Endothelial cell of umbilical vein (primary cell): ENCODE data around the gene CALD1. TPM values are rescaled to one million over a fixed set of nuclear protein-coding genes. Genes with fewer than 3 reads are reported as not detected.

ENCODE experiments used
- BruUV-seq: library from RNA; stranded (reverse); fragments of 400-500 nt; replicated peaks from 2 replicates; lab custom pipeline; 2021; lab: Mats Ljungman, UMichigan
- CTCF ChIA-PET: fragments of 300-600, 350-600 bp; sonication (Branson Sonifier 250); formaldehyde crosslinking; loops from one replicate; lab custom pipeline; 2021; ENCODE audit warnings: antibody characterized with exemption, inconsistent platforms; lab: Charles Lee
- POLR2A ChIA-PET: fragments of 300-600, 350-600 bp; sonication (Branson Sonifier 250); formaldehyde crosslinking; loops from one replicate; lab custom pipeline; 2021; ENCODE audit warnings: antibody characterized with exemption, inconsistent platforms; lab: Charles Lee
- DNase-seq: peaks from one replicate; pipeline ENCODE4 v3.0.0-alpha.2; 2011; ENCODE audit warnings: low read depth, low spot score
- FAIRE-seq: peaks from 2 replicates; lab custom pipeline; 2011; peaks lifted over from hg19 to GRCh38; lab: Jason Lieb, UNC
- H2AFZ ChIP-seq: 2 replicates; pipeline ENCODE4 v1.6.0; 2012; ENCODE audit warnings: low read depth, low read length, control low read depth, inconsistent platforms
- H3K27ac ChIP-seq: 2 replicates; pipeline ENCODE4 v1.5.1; 2011; ENCODE audit warnings: low read depth, mild to moderate bottlenecking, control low read depth, low read length, moderate library complexity; ENCODE audit not compliant: insufficient read depth
- H3K27me3 ChIP-seq, 2 experiments: 2 replicates each; pipeline versions ENCODE4 v1.6.0 to v1.6.1; 2011; ENCODE audit warnings: low read length in 2 of 2, mixed read lengths in 1 of 2; ENCODE audit not compliant: control insufficient read depth in 2 of 2, insufficient read depth in 2 of 2
- H3K36me3 ChIP-seq, 2 experiments: 2 replicates in 1 of 2; 3 replicates in 1 of 2; pipeline ENCODE4 v1.5.1; 2011; ENCODE audit warnings: low read length in 2 of 2, mild to moderate bottlenecking in 1 of 2, moderate library complexity in 1 of 2; ENCODE audit not compliant: control insufficient read depth in 2 of 2, insufficient read depth in 2 of 2; ENCODE audit errors: extremely low read depth in 1 of 2
- H3K4me1 ChIP-seq: 3 replicates; pipeline ENCODE4 v1.5.1; 2011; ENCODE audit warnings: mild to moderate bottlenecking, low read length; ENCODE audit not compliant: control insufficient read depth, insufficient read depth; ENCODE audit errors: extremely low read depth
- H3K4me2 ChIP-seq: 2 replicates; pipeline ENCODE4 v1.6.1; 2011; ENCODE audit warnings: low read length, control low read depth, mixed read lengths; ENCODE audit not compliant: insufficient read depth
- H3K4me3 ChIP-seq, 3 experiments: fragments of 200-600 bp in 1 of 3; sonication (generic), shearing (Covaris generic) in 1 of 3; replicated peaks in 1 of 3; 2 replicates each; pipeline ENCODE4 v1.5.1; 2011 to 2016; ENCODE audit warnings: control low read depth in 3 of 3, low read length in 3 of 3, mild to moderate bottlenecking in 2 of 3, inconsistent platforms in 1 of 3, low read depth in 1 of 3, moderate library complexity in 1 of 3; ENCODE audit not compliant: insufficient read depth in 1 of 3
- H3K79me2 ChIP-seq: 2 replicates; pipeline ENCODE4 v1.6.0; 2012; ENCODE audit warnings: low read length, inconsistent platforms; ENCODE audit not compliant: control insufficient read depth, insufficient read depth
- H3K9ac ChIP-seq: replicated peaks from 2 replicates; pipeline ENCODE3; 2011; ENCODE audit warnings: low read length, control low read depth; ENCODE audit not compliant: insufficient read depth; ENCODE audit errors: extremely low read depth
- H3K9me1 ChIP-seq: replicated peaks from 3 replicates; pipeline ENCODE4 v1.6.0; 2011; ENCODE audit warnings: mild to moderate bottlenecking, low read length; ENCODE audit not compliant: control insufficient read depth, insufficient read depth; ENCODE audit errors: extremely low read depth
- H3K9me3 ChIP-seq: replicated peaks from 2 replicates; pipeline ENCODE4 v1.5.1; 2012; ENCODE audit warnings: low read length, inconsistent platforms; ENCODE audit not compliant: control insufficient read depth, insufficient read depth
- H4K20me1 ChIP-seq: replicated peaks from 2 replicates; pipeline ENCODE3; 2011; ENCODE audit warnings: mild to moderate bottlenecking, low read length; ENCODE audit not compliant: control insufficient read depth, insufficient read depth; ENCODE audit errors: extremely low read depth
- EZH2 ChIP-seq: IDR thresholded peaks from 2 replicates; pipeline ENCODE4 v1.6.1; 2012; ENCODE audit warnings: borderline replicate concordance, low read depth, mild to moderate bottlenecking, moderate library complexity, low read length, inconsistent platforms; ENCODE audit not compliant: severe bottlenecking
- FOS ChIP-seq: IDR thresholded peaks from 2 replicates; pipeline ENCODE4 v1.6.1; 2011; ENCODE audit warnings: mild to moderate bottlenecking, low read length, moderate library complexity, borderline replicate concordance; ENCODE audit not compliant: insufficient read depth
- GATA2 ChIP-seq: IDR thresholded peaks from 2 replicates; pipeline ENCODE4 v1.7.0; 2011; ENCODE audit warnings: low read depth, mild to moderate bottlenecking, moderate library complexity, mixed read lengths, low read length; ENCODE audit not compliant: insufficient read length, insufficient read depth
- JUN ChIP-seq: IDR thresholded peaks from 2 replicates; pipeline ENCODE4 v1.6.1; 2011; ENCODE audit warnings: borderline replicate concordance, low read depth; ENCODE audit not compliant: insufficient read length, insufficient read depth
- MYC ChIP-seq: IDR thresholded peaks from one replicate; pipeline ENCODE4 v1.6.1; 2011; ENCODE audit warnings: mild to moderate bottlenecking, low read depth, low read length
- POLR2A ChIP-seq: IDR thresholded peaks from 2 replicates; pipeline ENCODE4 v1.6.1; 2012; ENCODE audit warnings: low read depth, mild to moderate bottlenecking, control low read depth, low read length
- POLR2AphosphoS5 ChIP-seq: IDR thresholded peaks from 2 replicates; pipeline ENCODE4 v1.6.1; 2012; ENCODE audit warnings: low read depth, mild to moderate bottlenecking, control low read depth, low read length, moderate library complexity; ENCODE audit not compliant: insufficient read depth
- dilution Hi-C: fragments of 300-500 bp; cut with MboI; formaldehyde crosslinking; loops from one replicate; pipeline ENCODE4 v1.15.0; 2019; ENCODE audit warnings: low sequenced_read_pairs; ENCODE audit not compliant: extremely low pct_ligation_motif_present
- intact Hi-C: fragments of 100-400 bp; cut with micrococcal nuclease; formaldehyde crosslinking; loops from one replicate; pipeline ENCODE4 v1.10.0; 2022
- polyA plus RNA-seq, 4 experiments: library from polyadenylated mRNA; depleted of rRNA in 3 of 4; stranded (reverse) in 3 of 4; unstranded in 1 of 4; fragments of >200 nt; gene quantifications; 2 replicates each; pipeline versions ENCODE4 v1.2.1 to v1.2.3, GENCODE V29; 2011 to 2012; ENCODE audit warnings: missing spikeins in 1 of 4
- total RNA-seq: library from RNA; stranded (reverse); gene quantifications from 2 replicates; pipeline ENCODE4 v1.2.3, GENCODE V29; 2021
- TF ChIP-seq, protein P1 (sequence below): IDR thresholded peaks from 2 replicates; pipeline ENCODE4 v1.6.1; 2011; ENCODE audit not compliant: insufficient read depth, insufficient read length
- TF ChIP-seq, protein P2 (sequence below), 2 donors: IDR thresholded peaks; 1 replicate in 1 of 2; 2 replicates in 1 of 2; pipeline ENCODE4 v1.5.1; 2011; ENCODE audit warnings: low read length in 2 of 2, mild to moderate bottlenecking in 2 of 2, moderate library complexity in 2 of 2, control low read depth in 1 of 2, inconsistent platforms in 1 of 2, low read depth in 1 of 2; ENCODE audit not compliant: insufficient read depth in 1 of 2; ENCODE audit errors: extremely low read depth in 1 of 2

CALD1 gene
- total and polyA plus RNA-seq, 2 donors (not counting 3 experiments of a cell fraction or from before 2014, with no cell fraction given), result 136 to 307 TPM

DNA sequence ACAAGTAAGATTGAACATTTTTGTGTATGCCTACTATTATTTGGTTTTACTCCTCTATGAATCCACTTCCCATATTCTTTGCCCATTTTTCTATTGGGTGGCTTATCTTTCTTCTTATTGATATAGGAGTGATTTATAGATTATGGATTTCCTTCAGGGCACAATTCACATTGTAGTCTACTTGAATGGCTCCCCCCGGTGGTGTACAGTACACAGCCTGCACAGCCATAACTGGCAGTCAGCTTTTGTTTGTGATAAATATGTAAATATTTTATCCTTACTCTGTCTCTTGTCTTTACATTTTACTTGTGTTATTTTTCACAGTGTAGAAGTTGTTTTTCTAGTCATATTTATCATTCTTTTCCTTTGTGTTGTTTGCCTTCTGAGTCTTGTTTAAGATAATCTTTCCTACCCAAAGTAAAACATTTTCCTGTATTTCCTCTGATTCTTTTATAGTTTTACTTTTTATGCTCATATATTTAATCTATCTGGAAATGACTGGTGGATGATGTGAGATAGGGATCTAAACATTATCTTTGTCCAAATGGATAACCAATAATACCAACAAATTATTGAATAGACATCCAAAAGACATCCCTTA lies 23.9 kb upstream of the CALD1 start:
- ChIA-PET CTCF (interaction anchor here (0.7 to 4.5 kb wide), 13 partner anchors 10 to 143 kb away, joined by 3 to 34 read pairs (median 5); no protein-coding TSS in a partner anchor), POLR2A (no interaction called here)
- H3K4me2 ChIP-seq, result no peak overlapping the region
- H3K4me1 ChIP-seq, result no peaks in the 10 kb centered on the region
- H3K79me2 ChIP-seq, result no peaks in the 10 kb centered on the region
- H3K36me3 ChIP-seq, result no peaks in the 10 kb centered on the region
- no peak overlapping the region for H3K4me3 ChIP-seq
- H3K9me3 ChIP-seq, result no peaks in the 10 kb centered on the region
- dilution Hi-C loops, result no loop called here
- H4K20me1 ChIP-seq, result no peaks in the 10 kb centered on the region
- no peak overlapping the region for H3K9ac ChIP-seq
- intact Hi-C loops, result loop anchor here (1.0 kb wide), 2 partner anchors 31 to 122 kb away; no protein-coding TSS in a partner anchor
- TF ChIP-seq, protein P1, sequence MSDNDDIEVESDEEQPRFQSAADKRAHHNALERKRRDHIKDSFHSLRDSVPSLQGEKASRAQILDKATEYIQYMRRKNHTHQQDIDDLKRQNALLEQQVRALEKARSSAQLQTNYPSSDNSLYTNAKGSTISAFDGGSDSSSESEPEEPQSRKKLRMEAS, result no peak
- TF ChIP-seq POLR2A, result no peak
- TF ChIP-seq, protein P2, sequence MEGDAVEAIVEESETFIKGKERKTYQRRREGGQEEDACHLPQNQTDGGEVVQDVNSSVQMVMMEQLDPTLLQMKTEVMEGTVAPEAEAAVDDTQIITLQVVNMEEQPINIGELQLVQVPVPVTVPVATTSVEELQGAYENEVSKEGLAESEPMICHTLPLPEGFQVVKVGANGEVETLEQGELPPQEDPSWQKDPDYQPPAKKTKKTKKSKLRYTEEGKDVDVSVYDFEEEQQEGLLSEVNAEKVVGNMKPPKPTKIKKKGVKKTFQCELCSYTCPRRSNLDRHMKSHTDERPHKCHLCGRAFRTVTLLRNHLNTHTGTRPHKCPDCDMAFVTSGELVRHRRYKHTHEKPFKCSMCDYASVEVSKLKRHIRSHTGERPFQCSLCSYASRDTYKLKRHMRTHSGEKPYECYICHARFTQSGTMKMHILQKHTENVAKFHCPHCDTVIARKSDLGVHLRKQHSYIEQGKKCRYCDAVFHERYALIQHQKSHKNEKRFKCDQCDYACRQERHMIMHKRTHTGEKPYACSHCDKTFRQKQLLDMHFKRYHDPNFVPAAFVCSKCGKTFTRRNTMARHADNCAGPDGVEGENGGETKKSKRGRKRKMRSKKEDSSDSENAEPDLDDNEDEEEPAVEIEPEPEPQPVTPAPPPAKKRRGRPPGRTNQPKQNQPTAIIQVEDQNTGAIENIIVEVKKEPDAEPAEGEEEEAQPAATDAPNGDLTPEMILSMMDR (IDR thresholded peaks at IDR 0.05; ENCODE audit: extremely low read depth in 1 of 2, insufficient read depth in 1 of 2, low read depth in 1 of 2, low read length in 2 of 2), result peak; percentile 48 to 60
- FAIRE-seq, result no peak
- no peaks in the 10 kb centered on the region for H3K9me1 ChIP-seq
- H2AFZ ChIP-seq, result no peak overlapping the region
- H3K27ac ChIP-seq, result no peak overlapping the region
- no TSS peak for BruUV-seq
- DNase-seq, result peak; percentile 54
- no peaks in the 10 kb centered on the region for H3K27me3 ChIP-seq

DNA sequence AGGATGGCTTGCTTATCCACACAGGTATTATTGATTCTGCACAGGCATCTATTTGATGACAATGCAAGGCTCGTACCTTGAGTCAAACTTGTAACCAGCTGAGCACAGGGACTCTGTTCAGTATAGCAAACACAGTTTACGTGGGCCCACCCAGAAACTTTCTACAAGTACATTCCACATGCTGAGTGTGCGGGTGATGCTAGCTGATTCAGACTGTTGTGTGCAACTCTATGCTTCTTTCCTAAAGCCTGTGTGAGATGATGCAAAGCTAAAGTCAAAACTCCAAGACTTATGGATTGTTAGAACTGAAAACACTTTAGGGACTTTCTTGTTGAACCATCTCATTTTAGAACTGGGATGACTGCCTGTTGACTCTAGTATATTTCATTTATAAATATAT lies 21.5 kb upstream of the CALD1 start:
- BruUV-seq, result no TSS peak
- H3K27me3 ChIP-seq, result no peaks in the 10 kb centered on the region
- H3K27ac ChIP-seq, result no peak overlapping the region
- TF ChIP-seq JUN (no peak), MYC (no peak), POLR2AphosphoS5 (no peak), FOS (no peak), GATA2 (no peak), EZH2 (no peak), POLR2A (no peak)
- TF ChIP-seq, protein P1, result no peak
- no peaks in the 10 kb centered on the region for H3K9me1 ChIP-seq
- ChIA-PET CTCF (interaction anchor here (1.0 to 2.1 kb wide), 5 partner anchors 8 to 125 kb away, joined by 3 to 7 read pairs (median 4); partner anchors contain the start of gene CALD1), POLR2A (no interaction called here)
- dilution Hi-C loops, result no loop called here
- no peak overlapping the region for H3K9ac ChIP-seq
- H3K4me1 ChIP-seq, result no peaks in the 10 kb centered on the region
- no peak for DNase-seq
- no peaks in the 10 kb centered on the region for H3K79me2 ChIP-seq
- no peaks in the 10 kb centered on the region for H4K20me1 ChIP-seq
- no peak overlapping the region for H3K4me3 ChIP-seq
- no peak for FAIRE-seq
- no peaks in the 10 kb centered on the region for H3K36me3 ChIP-seq
- H3K4me2 ChIP-seq, result no peak overlapping the region
- intact Hi-C loops, result no loop called here
- H2AFZ ChIP-seq, result no peak overlapping the region
- H3K9me3 ChIP-seq, result no peaks in the 10 kb centered on the region
